Cardiac muscle cell (in vitro differentiated cells and primary cell): Measurements from ENCODE around the gene PIK3CD. TPM values are rescaled to one million over a fixed set of nuclear protein-coding genes. Genes with fewer than 3 reads are reported as not detected.
A peak's percentile ranks its signal among the peaks of the same experiment; 100 is the strongest.

Source experiments
- DNase-seq, 2 donors: peaks; one replicate each; pipeline versions ENCODE4 v3.0.0 to v3.0.0-alpha.2; 2010 to 2017; ENCODE audit warnings: low read depth in 1 of 2, low spot score in 1 of 2
- H3K27ac ChIP-seq: fragments of 200-600 bp; sonication (generic); 2 replicates; pipeline ENCODE4 v1.5.1; 2016
- H3K27me3 ChIP-seq: fragments of 200-600 bp; sonication (generic); 2 replicates; pipeline ENCODE4 v1.6.0; 2016; ENCODE audit warnings: control low read depth
- H3K36me3 ChIP-seq: fragments of 200-600 bp; sonication (generic); 2 replicates; pipeline ENCODE4 v1.5.1; 2016; ENCODE audit warnings: control low read depth
- H3K4me1 ChIP-seq: fragments of 200-600 bp; sonication (generic); 2 replicates; pipeline ENCODE4 v1.8.1; 2017; ENCODE audit warnings: low read depth, mild to moderate bottlenecking, mixed run types
- H3K4me3 ChIP-seq: fragments of 200-600 bp; sonication (generic); 2 replicates; pipeline ENCODE4 v1.5.1; 2016; ENCODE audit warnings: mild to moderate bottlenecking
- H3K9me3 ChIP-seq: fragments of 200-600 bp; sonication (generic); 2 replicates; pipeline ENCODE4 v1.5.1; 2017; ENCODE audit warnings: low read depth, mild to moderate bottlenecking, control low read depth
- polyA plus RNA-seq: library from polyadenylated mRNA; unstranded; fragments of >200 nt; fragmentation: Nextera tagmentation; extraction: Ambion mirVana; gene quantifications from 2 replicates; pipeline ENCODE4 v1.2.1, GENCODE V29; 2016
- total RNA-seq: library from RNA; depleted of rRNA; stranded (reverse); fragments of >200 nt; gene quantifications from 2 replicates; pipeline ENCODE4 v1.2.3, GENCODE V29; 2016
- TF ChIP-seq, protein P1 (sequence below): IDR thresholded peaks from 2 replicates; pipeline ENCODE4 v1.5.1; 2012; ENCODE audit warnings: low read depth, mild to moderate bottlenecking, low read length

Gene PIK3CD
- total and polyA plus RNA-seq, 2 experiments from 2014 or later = 3.0 to 7.9 TPM

DNA sequence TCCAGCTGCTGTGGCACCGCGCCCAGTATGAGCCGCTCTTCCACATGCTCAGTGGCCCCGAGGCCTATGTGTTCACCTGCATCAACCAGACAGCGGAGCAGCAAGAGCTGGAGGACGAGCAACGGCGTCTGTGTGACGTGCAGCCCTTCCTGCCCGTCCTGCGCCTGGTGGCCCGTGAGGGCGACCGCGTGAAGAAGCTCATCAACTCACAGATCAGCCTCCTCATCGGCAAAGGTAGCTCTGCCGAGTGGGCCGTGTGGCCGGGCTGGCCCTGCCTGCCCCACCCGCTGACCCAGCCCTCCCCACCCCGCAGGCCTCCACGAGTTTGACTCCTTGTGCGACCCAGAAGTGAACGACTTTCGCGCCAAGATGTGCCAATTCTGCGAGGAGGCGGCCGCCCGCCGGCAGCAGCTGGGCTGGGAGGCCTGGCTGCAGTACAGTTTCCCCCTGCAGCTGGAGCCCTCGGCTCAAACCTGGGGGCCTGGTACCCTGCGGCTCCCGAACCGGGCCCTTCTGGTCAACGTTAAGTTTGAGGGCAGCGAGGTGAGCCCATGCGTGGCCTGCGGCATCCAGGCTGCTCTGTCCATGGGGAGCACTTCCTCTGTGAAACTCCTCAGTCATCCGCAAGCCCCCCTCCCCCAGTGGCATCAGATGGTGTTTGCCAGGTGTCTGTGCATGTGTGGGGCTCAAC, 64.2 kb downstream of the PIK3CD start:
- Histone ChIP-seq H3K27ac (no peak overlapping the region), H3K4me3 (no peak overlapping the region), H3K4me1 (no peaks in the 10 kb centered on the region), H3K27me3 (no peaks in the 10 kb centered on the region), H3K36me3 (no peaks in the 10 kb centered on the region), H3K9me3 (no peaks in the 10 kb centered on the region)
- TF ChIP-seq, protein P1, sequence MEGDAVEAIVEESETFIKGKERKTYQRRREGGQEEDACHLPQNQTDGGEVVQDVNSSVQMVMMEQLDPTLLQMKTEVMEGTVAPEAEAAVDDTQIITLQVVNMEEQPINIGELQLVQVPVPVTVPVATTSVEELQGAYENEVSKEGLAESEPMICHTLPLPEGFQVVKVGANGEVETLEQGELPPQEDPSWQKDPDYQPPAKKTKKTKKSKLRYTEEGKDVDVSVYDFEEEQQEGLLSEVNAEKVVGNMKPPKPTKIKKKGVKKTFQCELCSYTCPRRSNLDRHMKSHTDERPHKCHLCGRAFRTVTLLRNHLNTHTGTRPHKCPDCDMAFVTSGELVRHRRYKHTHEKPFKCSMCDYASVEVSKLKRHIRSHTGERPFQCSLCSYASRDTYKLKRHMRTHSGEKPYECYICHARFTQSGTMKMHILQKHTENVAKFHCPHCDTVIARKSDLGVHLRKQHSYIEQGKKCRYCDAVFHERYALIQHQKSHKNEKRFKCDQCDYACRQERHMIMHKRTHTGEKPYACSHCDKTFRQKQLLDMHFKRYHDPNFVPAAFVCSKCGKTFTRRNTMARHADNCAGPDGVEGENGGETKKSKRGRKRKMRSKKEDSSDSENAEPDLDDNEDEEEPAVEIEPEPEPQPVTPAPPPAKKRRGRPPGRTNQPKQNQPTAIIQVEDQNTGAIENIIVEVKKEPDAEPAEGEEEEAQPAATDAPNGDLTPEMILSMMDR = no peak
- DNase-seq = no peak

DNA sequence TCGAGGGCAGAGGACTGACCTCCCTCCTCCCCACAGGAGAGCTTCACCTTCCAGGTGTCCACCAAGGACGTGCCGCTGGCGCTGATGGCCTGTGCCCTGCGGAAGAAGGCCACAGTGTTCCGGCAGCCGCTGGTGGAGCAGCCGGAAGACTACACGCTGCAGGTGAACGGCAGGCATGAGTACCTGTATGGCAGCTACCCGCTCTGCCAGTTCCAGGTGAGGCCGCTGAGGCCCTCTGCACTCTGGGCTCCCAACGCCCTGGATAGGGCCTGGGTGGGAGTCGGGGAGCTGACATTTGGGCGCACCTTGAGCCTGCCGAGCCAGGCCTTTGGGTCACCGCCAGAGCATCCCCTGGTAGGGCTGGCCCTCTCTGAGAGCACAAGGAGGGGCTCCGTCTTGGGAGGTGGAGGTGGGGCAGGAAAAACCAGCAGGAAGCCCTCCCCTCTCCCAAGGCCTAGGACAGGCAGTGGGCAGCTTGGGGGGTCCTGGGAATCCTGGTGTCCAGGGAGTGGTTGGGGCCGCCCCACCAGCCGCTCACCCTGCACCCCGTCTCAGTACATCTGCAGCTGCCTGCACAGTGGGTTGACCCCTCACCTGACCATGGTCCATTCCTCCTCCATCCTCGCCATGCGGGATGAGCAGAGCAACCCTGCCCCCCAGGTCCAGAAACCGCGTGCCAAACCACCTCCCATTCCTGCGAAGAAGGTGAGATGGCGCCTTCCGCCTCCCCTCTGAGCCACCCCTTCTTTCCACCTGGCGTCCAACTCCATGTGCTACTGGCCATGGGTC, 65.1 kb downstream of the PIK3CD start:
- Histone ChIP-seq H3K4me1 (no peaks in the 10 kb centered on the region), H3K27ac (no peak overlapping the region), H3K9me3 (no peaks in the 10 kb centered on the region), H3K27me3 (no peaks in the 10 kb centered on the region), H3K36me3 (no peaks in the 10 kb centered on the region), H3K4me3 (no peak overlapping the region)
- DNase-seq = no peak
- TF ChIP-seq, protein P1 = no peak

DNA sequence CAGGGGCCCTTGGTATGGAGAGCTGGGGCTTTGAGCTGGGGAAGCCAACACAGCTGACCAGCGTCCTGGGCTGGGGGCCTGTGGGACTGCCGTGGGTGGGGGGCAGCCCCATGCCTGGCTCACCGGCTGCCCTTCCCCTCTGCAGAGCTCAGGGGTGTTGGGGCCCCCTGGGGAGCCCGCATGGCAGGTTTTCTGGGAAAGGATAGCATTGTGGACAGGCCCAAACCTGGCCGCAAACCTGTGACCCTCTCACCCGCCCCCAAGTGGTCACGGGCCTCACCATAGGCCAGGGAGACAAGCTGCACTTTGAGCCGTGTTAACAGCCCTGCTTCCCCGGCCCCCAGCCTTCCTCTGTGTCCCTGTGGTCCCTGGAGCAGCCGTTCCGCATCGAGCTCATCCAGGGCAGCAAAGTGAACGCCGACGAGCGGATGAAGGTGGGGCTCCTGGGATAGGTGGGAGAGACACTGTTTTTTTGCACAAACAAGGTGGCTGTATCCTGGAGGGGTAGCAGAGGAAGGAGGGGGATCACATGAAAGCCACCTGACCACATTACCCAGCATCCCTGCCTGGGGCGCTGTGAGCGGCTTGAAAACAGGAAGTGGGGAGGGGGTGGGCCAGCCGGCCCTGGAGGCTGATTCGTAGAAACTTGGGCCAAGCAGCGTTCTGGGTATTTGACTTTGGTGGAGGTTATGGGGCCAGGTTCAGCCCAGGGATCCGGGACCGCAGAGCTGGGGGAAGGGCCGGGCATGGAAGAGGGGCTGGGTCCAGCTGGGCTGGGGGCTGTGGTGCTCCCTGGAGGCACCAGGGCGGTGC, 65.9 kb downstream of the PIK3CD start:
- Histone ChIP-seq H3K4me1 (no peaks in the 10 kb centered on the region), H3K27me3 (no peaks in the 10 kb centered on the region), H3K9me3 (no peaks in the 10 kb centered on the region), H3K27ac (no peak overlapping the region), H3K36me3 (no peaks in the 10 kb centered on the region), H3K4me3 (no peak overlapping the region)
- TF ChIP-seq, protein P1 = no peak
- peak; percentile 13 to 27 for DNase-seq

DNA sequence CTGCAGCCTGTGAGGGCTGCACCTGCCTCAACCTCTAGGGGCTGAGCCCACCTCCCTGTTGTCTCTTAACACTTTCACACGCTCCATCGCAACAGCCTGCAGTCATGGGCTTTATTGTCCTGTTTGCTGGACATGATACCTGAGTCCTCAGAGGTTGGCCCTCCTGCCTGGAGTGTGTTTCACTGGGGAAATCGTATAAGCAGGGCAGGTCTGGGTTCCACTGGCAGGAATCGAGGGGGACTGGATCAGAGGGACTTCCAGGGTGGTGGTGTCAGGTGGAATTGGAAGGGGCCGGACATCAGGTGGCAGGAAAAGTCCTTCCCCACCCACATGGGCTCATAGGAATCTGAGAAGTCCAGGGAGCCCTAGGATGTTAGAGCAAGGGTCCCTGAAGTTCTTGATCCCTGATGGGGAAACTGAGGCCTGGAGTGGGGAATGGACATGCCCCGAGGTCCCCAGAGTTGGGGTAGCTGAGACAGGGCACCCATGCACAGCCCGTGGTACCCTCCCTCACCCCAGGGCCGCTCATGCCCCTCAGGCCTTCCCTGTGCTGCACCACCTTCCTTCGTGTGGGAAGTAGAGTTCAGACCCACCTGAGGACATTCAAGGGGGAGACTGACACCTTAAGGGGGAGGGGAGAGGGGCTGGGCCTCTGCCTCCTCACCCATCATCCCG, 66.6 kb downstream of the PIK3CD start:
- no peak overlapping the region for H3K27ac ChIP-seq
- H3K9me3 ChIP-seq = no peaks in the 10 kb centered on the region
- DNase-seq = no peak
- H3K4me1 ChIP-seq = no peaks in the 10 kb centered on the region
- no peaks in the 10 kb centered on the region for H3K36me3 ChIP-seq
- no peaks in the 10 kb centered on the region for H3K27me3 ChIP-seq
- H3K4me3 ChIP-seq = no peak overlapping the region
- TF ChIP-seq, protein P1 = no peak
